GM18520 (cell line): ENCODE measurements around the gene CREBBP.

Experiments used
- ATAC-seq: cut with Tn5 transposase; IDR thresholded peaks from one replicate; pipeline ENCODE4 v1.9.1; 2021; ENCODE audit not compliant: unreplicated experiment

Gene CREBBP

DNA sequence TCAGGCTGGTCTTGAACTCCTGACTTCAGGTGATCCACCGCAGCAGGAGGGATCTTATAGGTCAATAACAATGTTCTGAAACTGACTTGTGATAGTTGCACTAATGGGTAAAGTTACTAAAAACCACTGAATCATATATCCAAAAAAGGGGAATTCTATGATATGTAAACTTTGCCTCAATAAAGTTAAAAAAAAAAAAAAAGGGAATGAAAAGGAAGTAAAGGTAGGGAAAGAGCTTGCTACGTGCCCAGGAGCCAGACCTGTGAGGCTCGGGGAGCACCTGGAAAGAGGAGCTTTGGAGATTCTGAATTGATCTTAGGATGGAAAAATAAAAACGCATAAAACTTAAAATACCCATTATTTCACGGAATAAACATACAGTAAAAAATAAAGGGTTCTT, 142.4 kb downstream of the CREBBP start:
- ATAC-seq = no peak

DNA sequence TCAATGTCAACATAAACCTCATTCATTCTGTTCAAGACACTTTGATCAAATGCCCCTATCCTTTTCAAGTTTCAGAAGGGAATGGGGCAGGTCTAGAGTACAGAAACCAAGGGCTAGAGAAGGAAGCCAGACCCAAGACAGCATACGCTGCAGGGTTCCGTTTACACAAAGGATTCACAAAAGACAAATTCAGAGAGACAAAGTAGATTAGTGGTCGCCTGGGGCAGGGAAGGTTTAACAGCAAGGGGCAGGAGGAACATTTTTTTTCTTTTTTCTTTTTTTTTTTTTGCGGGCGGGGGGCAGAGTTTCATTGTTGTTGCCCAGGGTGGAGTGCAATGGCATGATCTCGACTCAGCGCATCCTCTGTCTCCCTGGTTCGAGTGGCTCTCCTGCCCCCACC, 143.3 kb downstream of the CREBBP start:
- no peak for ATAC-seq

DNA sequence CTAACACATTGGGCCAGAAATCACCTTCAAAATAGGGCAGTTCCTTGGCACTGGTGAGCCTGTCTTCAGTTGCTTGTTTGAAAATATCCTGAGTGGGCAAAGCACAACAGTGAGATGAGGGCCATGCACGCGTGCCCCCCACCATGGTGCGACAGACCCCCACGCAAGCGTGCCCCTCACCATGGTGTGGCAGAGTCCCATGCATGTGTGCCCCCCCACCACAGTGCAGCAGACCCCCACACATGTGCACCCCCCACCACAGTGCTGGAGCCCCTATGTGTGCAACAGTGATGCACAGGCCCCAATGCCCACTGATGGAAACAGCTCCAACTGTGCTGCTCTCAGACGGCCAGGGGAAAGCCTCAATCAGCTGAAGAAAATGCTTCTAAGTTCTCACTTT, 144.4 kb downstream of the CREBBP start:
- no peak for ATAC-seq

DNA sequence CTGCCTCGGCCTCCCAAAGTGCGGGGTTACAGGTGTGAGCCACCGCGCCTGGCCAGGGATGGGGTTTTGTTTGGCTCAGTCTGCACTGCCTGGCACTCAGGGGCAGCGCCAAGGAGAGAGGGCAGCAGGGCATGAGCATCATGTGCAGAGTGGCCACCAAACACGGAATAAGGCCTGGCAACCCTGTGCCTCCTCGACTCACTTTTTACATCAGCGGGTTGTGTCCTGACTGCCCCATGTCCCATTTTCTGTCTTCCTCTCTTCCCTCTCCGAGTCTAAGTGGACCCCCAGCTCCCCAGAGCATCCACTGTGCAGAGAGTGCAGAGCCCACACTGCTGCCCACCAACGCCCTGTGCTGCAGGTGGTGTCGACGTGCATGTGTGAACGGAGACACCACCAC, 145.0 kb downstream of the CREBBP start:
- ATAC-seq = no peak

DNA sequence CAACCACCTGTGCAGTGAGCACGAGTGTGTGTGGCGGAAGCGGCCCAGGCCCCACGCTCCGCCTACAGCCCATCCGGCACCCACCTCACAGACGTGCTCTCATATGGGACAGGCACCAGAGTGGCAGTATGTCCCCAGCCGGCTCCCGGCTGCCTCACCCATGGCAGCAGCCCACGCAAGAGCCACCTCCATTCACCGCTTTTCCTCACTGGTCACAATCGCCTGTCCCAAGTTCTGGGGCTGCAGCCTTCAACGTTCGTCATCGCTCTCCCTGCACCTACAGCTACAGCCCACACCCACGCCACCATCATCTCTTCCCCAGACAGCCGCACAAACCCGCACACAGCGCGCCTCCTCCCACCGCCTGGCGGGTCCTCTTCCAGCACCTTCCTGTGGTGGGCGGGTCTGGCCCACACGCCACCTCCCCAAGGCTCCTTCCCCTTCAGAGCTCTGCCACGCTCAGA, 145.7 kb downstream of the CREBBP start:
- ATAC-seq = no peak

DNA sequence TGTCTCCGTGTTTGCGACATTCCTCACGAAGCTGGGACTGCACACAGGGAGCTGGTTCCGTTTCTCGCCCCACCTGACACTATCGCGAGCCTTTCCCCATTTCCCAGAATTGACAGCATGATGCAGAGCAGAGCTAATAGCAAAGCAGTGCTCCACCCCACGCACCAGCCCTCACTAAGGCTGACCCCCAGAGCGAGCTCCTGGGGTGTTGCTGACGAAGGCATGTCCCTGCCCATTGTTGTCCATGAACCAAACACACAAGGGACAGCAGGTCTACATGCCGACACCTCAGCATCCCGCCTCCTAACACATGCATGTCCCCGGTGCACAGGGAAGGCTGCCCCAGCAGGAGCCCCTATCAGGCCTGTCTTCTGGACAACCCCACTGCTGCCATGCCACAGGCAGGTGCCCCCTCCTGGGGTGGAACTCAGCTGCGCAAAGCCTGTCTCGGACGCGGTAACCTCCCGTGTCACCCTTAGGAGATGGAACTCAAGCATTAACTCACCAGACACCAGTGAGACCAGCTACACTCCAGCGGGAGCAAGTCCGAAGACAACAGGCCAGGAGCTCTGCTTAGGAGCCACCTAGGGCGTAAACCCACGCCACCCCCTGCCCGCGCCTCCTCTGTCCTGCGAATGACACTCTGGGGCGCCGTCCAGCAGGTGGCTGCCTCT, 146.3 kb downstream of the CREBBP start:
- ATAC-seq = no peak

DNA sequence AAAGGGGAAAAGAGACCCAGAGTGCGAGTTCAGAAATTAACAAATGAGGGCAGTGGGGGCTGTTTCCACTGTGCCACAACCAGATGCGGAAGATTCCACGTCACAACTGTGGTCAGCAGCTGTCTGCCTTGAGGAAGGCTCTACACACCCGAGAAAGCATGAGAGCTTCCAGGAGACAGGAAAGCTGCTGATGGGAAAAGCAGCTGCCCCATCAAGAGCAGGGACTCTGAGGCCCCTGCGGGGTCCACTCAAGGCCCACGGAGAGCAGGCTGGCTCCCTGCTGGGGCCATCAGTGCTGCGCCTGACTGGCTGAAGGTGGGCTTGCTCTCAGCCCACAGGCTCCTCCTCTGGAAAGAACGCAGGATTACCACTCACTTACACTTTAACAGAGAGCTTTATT, 148.3 kb downstream of the CREBBP start:
- no peak for ATAC-seq

DNA sequence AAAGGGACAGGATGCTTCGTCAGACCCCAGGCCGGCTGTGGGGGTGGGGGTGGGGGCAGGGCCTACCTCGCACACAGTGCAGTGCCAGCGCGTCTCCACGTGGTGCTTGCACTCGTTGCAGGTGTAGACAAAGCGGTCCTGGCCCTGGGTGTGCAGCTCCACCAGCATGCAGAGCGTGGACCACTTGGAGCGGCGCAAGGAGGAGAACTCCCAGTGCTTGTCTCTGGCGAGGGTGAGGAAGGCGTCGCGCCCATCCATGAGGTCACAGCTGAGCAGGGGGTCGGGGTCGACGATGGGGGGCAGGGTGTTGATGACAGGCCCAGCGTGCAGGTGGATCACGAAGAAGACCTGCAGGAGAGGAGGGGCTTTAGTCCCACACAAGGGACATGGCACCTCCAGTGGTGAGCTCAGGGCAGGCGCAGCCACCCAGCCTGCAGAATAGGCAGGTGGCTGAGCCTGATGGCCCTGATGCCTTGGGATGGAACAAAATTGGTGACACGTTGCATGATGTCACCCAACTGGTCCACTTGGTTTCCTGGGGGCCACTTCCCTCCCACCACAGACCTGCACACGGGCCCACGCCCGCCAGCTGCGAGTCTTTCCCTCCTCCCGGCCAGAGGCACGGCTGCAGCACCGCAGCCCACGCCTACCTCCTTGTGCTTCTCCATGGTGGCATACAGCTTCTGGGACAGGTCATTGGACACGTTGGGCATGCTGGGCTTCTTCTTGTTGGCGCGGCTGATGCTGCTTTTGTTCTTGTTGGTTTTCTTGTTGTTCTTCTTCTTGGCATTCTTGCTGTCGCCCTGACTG, 149.2 kb downstream of the CREBBP start:
- ATAC-seq = no peak

DNA sequence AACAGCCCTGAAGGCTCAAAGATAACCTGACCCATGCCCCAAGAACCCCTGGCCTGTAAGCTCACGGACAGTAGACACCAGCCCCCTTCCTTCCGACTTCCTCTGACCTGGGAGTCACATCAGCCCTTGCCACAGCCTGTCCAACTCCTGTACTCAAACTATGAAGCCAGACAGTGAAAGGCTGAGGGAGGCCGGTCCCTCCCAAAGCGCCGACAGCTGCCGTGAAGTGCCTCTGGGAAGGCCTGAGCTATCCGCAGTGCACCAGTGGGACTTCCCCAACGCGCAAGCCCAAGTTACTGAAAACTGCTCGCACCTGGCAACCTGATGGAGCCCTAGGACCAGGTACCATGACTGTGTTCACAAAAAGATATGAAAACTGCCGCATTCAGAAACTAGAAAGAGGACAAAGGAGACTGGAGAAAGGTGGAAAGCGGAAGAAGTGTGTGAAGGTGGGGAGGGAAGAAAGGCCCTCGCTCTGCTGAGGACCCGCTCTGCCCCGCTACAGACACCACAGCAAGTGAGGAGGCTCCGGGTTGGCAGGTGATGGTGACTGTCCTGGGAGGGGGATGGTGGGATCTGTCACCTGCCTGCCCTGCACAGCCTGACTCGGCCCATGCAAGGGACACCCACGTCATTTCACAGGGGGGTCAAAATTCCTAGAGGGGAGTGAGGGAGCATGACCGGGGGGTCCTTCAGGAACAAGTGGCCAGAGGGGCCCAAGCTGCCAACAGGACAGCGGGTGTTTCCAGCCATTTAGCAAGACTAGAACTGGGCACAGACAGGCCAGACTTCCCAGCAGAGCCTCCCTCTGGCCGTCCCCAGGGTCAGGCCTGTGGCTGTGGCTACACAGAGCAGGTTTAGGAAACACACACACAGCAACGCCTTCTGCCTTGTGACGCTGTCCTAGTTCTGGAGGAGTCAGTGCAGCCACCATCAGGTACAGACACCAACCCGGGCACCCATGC, 150.1 kb downstream of the CREBBP start:
- ATAC-seq = no peak

DNA sequence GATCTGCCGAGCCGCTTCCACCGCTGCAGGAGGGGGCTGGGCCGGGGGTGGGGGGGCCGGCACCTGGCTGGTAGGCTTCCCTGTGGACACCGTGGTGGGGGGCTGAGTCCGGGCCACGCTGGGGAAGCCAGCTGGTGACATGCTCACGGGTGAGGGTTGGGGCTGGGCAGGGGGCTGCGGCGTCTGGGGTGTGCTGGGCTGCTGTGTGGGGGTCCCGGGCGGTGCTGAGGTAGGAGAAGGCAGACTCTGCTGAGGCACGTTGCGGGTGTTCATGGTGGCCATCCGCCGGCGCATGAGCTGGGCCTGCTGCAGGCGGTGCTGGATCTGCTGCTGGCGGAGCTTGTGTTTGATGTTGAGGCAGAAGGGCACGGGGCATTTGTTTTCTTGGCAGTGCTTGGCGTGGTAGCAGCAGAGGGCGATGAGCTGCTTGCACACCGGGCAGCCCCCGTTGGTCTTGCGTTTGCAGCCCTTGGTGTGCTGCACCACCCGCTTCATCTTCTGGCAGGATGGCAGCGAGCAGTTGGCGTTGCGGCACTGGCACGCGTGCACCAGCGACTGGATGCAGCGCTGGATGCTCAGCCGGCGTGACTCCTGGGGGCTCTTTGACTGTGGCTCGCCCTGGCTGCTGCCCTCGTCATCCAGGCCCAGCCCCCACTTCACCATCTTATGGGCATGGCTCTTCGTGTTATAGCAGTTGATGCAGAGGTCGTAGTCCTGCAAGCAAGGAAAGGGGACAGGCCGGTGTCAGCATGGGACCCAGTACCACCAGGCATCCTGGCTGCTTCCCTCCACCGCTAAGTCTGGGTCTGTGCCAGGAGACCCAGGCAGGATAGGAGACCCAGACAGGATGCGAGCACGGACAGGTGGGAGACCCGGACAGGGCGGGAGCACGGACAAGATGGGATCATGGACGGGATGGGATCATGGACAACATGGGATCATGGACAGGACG, 151.1 kb downstream of the CREBBP start:
- ATAC-seq = no peak

DNA sequence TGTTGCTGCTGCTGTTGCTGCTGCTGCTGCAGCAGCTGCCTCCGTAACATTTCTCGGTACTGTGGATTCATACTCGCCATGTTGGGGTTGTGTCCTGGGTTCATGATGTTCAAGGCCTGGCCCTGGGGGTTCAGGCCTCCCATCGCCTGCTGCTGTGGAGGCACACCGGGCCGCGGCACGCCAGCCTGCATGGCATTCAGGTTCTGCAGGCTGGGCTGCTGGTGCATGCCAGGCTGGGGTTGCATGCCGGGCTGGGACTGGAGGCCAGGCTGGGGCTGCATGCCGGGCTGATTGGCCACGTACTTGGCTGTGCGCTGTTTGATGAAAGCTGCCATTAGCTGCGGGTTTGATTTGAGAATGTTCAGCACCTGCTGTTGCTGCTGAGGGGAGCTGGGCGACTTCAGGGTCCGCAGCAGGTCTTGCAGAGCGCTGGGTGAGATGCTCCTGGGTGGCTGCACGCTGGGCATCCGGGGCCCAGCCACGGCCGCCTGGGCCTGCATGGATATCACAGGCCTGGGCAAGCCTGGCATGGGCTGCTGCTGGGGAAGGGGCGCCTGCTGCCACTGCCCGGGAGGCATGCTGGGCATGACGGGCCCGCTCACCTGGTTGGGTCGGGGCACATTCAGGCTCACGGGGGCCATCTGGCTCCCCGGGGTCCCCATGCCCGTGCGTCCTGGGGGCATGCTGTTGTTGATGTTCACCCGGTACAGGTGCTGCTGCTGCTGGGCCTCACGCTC, 151.9 kb downstream of the CREBBP start:
- ATAC-seq = no peak

DNA sequence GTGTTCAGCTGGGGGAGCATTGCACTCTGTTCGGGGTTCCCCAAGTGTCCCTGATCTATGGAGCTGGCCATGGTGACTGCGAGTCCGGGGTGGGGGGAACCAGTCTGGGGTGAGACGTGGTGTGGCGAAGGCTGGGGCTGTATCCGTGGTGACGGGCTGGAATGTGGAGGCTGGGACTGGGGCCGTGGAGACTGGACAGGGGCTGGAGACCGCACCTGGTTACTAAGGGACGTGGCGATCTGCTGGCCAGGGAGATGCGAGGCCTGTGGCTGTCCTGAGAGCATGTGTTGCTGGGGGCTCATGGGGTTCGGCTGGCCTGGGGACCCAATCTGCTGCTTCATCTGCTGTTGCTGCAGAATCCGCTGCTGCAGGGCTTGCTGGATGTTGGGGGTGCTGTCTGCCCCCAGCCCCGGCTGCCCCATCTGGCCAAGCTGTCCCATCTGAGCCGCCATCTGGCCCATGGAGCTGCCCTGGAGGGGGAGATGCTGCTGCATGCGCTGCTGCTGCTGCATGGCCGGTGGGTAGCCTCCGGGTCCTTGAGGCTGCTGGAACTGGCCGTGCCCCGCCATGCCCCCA, 152.6 kb downstream of the CREBBP start:
- ATAC-seq = no peak

DNA sequence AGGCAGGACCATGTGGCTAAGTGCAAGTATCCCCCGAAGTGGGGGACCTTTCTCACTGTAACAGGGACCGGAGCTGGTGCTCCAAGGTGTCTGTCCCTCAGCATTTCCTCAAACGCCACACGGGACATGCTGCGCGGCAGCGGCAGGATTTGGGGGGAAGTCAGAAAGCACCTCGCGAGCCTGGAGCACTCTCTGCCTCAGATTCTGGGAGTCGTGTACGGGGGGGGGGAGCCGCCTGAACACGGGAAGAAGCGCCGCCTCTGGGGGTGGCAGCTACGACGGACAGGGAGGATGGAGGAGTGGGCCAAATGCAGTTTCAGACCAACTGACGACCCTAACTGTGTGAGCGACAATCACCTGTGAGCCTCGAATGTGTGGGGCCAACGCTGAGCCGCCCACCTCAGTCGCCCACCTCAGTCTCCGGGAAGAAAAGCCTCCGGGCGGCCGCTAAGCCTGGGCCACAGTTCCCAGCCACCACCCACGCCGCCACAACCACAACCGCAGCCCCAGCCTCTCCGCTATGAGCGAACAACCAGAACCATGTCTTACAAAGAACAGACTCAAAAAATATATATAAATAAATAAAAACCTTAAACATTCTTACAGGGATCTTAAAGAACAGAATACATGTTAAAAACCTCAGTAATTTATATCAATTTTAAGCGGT, 154.4 kb downstream of the CREBBP start:
- no peak for ATAC-seq

DNA sequence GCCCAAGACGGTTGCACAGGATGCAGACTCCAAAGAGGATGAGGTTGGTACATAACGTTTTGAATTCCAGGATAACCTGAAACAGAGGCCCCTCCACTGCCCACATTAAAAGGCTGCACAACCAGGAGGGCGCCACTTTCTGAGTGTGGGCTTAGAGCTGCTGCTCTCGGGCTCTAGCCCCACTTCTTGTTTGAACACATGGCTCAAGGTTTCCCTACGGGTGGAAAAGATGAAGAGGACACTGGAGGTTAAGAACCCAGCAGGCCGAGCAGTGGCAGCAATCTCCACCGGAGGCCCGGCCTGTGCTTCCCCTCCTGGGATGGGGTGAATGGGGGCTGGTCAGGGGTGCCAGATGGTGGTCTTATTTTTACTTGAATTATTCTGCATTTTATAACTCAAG, 155.2 kb downstream of the CREBBP start:
- no peak for ATAC-seq

DNA sequence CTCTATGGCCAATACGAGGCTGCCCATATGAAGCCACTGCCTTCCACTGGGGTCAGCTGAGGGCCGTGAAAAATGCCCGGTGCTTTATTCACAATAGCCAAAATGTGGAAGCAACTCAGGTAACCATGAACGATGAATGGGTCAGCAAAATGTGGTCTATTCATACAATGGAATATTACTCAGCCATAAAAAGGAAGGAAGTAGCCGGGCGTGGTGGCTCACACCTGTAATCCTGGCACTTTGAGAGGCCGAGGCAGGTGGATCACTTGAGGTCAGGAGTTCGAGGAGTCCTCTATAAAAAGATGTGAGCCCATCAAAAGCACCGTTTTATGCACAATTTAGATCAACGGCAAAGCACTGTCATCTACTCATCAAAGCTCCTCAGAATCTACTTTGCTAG, 158.0 kb downstream of the CREBBP start:
- ATAC-seq = no peak

DNA sequence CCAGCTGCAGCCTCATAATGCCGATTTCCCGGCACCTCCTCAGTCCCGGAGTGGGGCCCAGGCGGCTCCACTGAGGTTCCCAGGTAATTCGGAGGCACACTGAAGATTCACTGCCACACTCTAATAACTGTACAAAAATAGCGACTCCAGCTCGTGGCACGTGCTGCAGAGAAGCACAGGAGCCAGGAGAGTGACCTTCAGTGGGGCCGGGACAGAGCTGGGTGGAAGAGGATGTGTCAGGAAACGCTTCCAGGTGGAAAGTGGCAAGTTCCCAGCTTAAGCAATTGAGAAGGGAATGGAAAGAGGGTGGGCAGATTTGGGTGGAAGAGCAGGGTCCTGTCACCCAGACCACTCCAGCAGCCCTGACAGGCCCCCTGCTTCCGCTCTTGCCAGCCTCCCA, 160.1 kb downstream of the CREBBP start:
- no peak for ATAC-seq

DNA sequence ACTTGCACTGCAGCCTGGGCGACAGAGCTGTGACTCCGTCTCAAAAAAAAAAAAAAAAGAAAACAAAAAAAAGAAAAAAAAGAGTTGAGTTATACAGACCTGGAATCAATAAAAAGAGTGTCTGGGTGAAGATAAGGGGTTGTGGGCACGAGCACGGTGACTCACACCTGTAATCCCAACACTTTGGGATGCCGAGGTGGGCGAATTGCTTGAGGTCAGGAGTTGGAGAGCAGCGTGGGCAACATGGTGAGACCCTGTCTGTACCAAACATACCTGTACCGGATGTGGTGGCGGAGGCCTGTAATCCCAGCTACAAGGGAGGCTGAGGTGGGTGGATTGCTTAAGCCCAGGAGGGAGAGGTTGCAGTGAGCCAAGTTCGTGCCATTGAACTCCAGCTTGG, 161.9 kb downstream of the CREBBP start:
- ATAC-seq = no peak

DNA sequence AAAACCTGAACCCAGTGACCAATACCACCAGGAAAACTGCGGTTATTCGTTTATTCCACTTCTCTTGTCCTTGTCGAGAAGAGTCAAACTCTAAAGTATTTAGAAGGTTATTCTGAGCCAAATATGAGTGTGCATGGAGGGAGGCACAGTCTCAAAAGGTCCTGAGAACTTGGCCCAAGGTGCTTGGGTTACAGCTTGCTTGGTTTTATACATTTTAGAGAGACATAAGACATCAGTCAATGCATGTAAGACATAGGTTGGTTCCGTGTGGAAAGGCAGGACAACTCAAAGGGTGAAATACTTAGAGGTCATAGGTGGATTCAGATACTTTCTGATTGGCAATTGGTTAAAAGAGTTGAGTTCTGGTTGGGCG, 162.5 kb downstream of the CREBBP start:
- no peak for ATAC-seq
